ENCODE data around the gene SLC17A6.
A peak's percentile ranks its signal among the peaks of the same experiment; 100 is the strongest.

DNA sequence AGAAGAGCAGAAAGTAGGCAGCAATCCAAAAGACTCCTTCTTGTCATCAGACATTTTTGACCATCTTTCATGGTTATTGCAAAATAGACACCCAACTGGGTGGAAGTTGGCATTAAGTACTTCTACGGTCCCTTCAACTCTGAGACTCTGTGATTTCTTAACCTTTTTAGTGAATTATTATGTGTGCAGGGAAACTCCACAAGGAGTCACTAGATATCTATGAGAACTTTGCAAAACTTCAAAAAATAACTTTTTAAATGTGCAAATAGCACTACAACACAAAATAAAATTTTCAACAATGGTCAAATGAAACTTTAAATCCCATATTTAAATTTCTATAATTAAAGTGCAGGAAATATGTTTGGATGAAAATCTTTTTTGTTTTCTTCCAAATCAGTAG is 88.7 kb downstream of the SLC17A6 start:
- TF ChIP-seq CTCF (IDR thresholded peaks at IDR 0.05; ENCODE audit: poor library complexity) (peak; percentile 34), EZH2 (IDR thresholded peaks at IDR 0.05; ENCODE audit: borderline replicate concordance) (no peak)

All from hepatocyte (in vitro differentiated cells).